ENCODE data around the gene TSPO2.

The TSPO2 gene

GRCh38 chr6:41049521-41049920 lies 7.3 kb downstream of the TSPO2 start:
- TF ChIP-seq CTCF (IDR thresholded peaks at IDR 0.05) = no peak

- TF ChIP-seq CTCF (IDR thresholded peaks at IDR 0.05) = no peak
These were observed 7.7 kb downstream of the TSPO2 start for GRCh38 chr6:41049955-41050354.

- no peak for TF ChIP-seq CTCF (IDR thresholded peaks at IDR 0.05)
These were observed 8.3 kb downstream of the TSPO2 start for GRCh38 chr6:41050536-41050935.

GRCh38 chr6:41051873-41052272 lies 9.6 kb downstream of the TSPO2 start:
- TF ChIP-seq CTCF (IDR thresholded peaks at IDR 0.05) = no peak

GRCh38 chr6:41053041-41053440 lies 10.8 kb downstream of the TSPO2 start, which contains the start of gene APOBEC2:
Gene APOBEC2 (plus strand): TSS chr6:41053202. CDS start chr6:41053348, 146 bp downstream.
- no peak for TF ChIP-seq CTCF (IDR thresholded peaks at IDR 0.05)

- no peak for TF ChIP-seq CTCF (IDR thresholded peaks at IDR 0.05)
These were observed 12.2 kb downstream of the TSPO2 start for GRCh38 chr6:41054511-41054910.

- no peak for TF ChIP-seq CTCF (IDR thresholded peaks at IDR 0.05)
These were observed 12.9 kb downstream of the TSPO2 start for GRCh38 chr6:41055149-41055548.

GRCh38 chr6:41056768-41057490 lies 14.7 kb downstream of the TSPO2 start:
- no peak for TF ChIP-seq CTCF (IDR thresholded peaks at IDR 0.05)

Measured in LNCAP (cell line).